Kidney epithelial cell (primary cell): ENCODE results near the gene CD300LB. TPM values are rescaled to one million over a fixed set of nuclear protein-coding genes. Genes with fewer than 3 reads are reported as not detected.

Experiments used
- DNase-seq: peaks from one replicate; pipeline ENCODE4 v3.0.0-alpha.2; 2010; ENCODE audit warnings: low read depth
- H3K27me3 ChIP-seq: 2 replicates; pipeline ENCODE4 v1.6.0; 2011; ENCODE audit warnings: low read length; ENCODE audit not compliant: control insufficient read depth, insufficient read depth
- H3K36me3 ChIP-seq: 2 replicates; pipeline ENCODE4 v1.5.1; 2011; ENCODE audit warnings: low read length; ENCODE audit not compliant: control insufficient read depth, insufficient read depth
- H3K4me3 ChIP-seq: 2 replicates; pipeline ENCODE4 v1.5.1; 2011; ENCODE audit warnings: low read depth, mild to moderate bottlenecking, control low read depth, low read length
- total RNA-seq: library from RNA; depleted of rRNA; stranded (reverse); fragments of >200 nt; gene quantifications from 2 replicates; pipeline ENCODE4 v1.2.3, GENCODE V29; 2015
- TF ChIP-seq, protein P1 (sequence below): IDR thresholded peaks from 2 replicates; pipeline ENCODE4 v1.5.1; 2011; ENCODE audit warnings: mild to moderate bottlenecking, moderate library complexity, low read length, control low read depth, inconsistent platforms; ENCODE audit not compliant: insufficient read depth, poor library complexity, severe bottlenecking

CD300LB gene
- total RNA-seq, 1 donor from 2014 or later, result not detected

DNA sequence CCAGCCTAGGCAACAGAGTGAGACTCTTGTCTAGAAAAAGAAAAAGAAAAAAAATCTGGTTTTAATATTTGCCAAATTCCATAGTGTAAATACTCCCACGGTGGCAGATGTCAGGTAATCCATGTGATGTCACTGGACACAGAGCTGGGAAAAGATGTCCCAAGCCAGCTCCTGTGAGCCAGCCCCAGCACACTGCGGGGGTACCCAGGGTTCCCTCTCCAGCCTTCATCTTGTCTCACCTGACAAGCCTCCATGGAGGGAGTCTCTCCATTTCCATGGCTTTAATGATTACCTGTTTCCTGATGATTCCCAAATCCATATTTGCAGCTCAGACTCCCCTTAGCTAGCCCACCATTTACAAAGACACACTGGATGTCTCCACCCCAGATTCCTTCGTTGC is 4.6 kb downstream of the CD300LB start:
- TF ChIP-seq, protein P1, sequence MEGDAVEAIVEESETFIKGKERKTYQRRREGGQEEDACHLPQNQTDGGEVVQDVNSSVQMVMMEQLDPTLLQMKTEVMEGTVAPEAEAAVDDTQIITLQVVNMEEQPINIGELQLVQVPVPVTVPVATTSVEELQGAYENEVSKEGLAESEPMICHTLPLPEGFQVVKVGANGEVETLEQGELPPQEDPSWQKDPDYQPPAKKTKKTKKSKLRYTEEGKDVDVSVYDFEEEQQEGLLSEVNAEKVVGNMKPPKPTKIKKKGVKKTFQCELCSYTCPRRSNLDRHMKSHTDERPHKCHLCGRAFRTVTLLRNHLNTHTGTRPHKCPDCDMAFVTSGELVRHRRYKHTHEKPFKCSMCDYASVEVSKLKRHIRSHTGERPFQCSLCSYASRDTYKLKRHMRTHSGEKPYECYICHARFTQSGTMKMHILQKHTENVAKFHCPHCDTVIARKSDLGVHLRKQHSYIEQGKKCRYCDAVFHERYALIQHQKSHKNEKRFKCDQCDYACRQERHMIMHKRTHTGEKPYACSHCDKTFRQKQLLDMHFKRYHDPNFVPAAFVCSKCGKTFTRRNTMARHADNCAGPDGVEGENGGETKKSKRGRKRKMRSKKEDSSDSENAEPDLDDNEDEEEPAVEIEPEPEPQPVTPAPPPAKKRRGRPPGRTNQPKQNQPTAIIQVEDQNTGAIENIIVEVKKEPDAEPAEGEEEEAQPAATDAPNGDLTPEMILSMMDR, result no peak
- Histone ChIP-seq H3K27me3 (no peaks in the 10 kb centered on the region), H3K36me3 (no peaks in the 10 kb centered on the region), H3K4me3 (no peak overlapping the region)
- DNase-seq, result no peak

DNA sequence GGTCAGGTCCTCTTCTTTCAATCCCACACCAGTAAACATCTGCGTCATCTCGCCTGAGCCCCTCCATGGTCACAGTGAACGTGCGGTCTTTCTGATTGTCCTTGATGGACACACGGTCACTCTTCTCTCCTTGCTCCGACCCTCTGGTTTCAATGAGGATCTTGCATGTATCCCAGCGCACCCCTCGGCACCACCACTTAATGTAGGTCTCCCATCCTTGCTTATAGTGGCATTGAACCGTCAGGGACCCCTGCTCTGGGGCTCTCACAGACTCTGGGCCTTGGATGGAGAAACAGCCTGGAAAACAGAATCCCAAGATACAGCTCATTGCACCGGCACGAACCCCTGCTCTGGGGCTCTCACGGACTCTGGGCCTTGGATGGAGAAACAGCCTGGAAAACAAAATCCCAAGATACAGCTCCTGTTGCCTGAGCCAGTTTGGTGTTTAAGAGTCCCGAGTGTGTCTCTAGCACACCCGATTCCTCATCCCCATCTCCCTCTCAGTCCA is 5.4 kb downstream of the CD300LB start:
- Histone ChIP-seq H3K4me3 (no peak overlapping the region), H3K27me3 (no peaks in the 10 kb centered on the region), H3K36me3 (no peaks in the 10 kb centered on the region)
- TF ChIP-seq, protein P1, result no peak
- DNase-seq, result no peak

DNA sequence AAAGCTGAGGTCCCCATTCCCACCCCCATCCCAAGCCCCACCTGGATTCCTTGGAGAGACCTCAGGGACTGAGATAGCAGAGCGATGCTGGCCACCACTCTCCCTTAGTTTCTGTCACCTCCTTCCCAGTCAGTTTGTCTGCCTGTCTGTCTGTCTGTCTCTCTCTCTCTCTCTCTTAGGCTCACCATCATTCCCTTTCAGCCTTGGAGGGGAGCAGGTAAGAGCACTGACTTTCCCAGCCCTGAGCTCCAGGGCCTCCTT is 5.9 kb downstream of the CD300LB start:
- Histone ChIP-seq H3K4me3 (no peak overlapping the region), H3K27me3 (no peaks in the 10 kb centered on the region), H3K36me3 (no peaks in the 10 kb centered on the region)
- no peak for DNase-seq
- TF ChIP-seq, protein P1, result no peak

GRCh38 chr17:74524653-74525464 is 6.4 kb downstream of the CD300LB start:
- no peak overlapping the region for H3K4me3 ChIP-seq

DNA sequence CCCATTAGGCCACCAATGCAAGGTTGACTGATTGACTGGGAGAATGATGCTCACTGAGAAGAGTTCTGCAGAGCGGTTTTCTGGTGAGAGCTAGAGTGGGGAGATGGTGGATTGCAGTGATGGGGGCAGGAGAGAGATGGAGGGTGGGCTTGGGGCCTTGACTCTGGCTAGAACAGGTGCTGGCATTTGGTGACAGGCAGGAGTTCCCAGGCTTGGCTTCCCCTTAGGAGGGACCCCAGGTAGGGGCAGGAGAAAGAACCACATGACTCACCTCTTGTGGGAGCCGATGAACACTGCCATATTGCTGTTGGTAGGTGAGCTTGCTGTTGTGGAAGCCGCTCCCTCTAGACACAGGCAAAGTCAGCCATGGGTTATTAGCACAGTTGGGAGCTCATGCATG is 8.0 kb downstream of the CD300LB start:
- H3K27me3 ChIP-seq, result no peaks in the 10 kb centered on the region
- no peak for DNase-seq
- H3K4me3 ChIP-seq, result no peak overlapping the region
- TF ChIP-seq, protein P1, result no peak
- no peaks in the 10 kb centered on the region for H3K36me3 ChIP-seq

More at GRCh38 chr17:74524653-74525464, 6.4 kb downstream of the CD300LB start:
- TF ChIP-seq, protein P1, result no peak
- Histone ChIP-seq H3K27me3 (no peaks in the 10 kb centered on the region), H3K36me3 (no peaks in the 10 kb centered on the region)
- DNase-seq, result no peak
